NCI-H460 (cell line): Measurements from ENCODE around the gene ANKRD40. TPM values are rescaled to one million over a fixed set of nuclear protein-coding genes. Genes with fewer than 3 reads are reported as not detected.
"Not testable (repeated sequence)": the region's sequence is repeated elsewhere in the genome, so short reads cannot be mapped to it uniquely, and the experiment has no call there.

Experiments used
- DNase-seq: peaks from one replicate; pipeline ENCODE4 v3.0.0-alpha.2; 2016; ENCODE audit warnings: low read depth; ENCODE audit errors: extremely low read depth
- total RNA-seq: library from RNA; depleted of rRNA; stranded (reverse); fragments of >200 nt; shearing (Covaris generic); gene quantifications from 2 replicates; pipeline ENCODE4 v1.2.3, GENCODE V29; 2014

The ANKRD40 gene
- total RNA-seq, 1 experiment from 2014 or later, result 54.5 TPM

DNA sequence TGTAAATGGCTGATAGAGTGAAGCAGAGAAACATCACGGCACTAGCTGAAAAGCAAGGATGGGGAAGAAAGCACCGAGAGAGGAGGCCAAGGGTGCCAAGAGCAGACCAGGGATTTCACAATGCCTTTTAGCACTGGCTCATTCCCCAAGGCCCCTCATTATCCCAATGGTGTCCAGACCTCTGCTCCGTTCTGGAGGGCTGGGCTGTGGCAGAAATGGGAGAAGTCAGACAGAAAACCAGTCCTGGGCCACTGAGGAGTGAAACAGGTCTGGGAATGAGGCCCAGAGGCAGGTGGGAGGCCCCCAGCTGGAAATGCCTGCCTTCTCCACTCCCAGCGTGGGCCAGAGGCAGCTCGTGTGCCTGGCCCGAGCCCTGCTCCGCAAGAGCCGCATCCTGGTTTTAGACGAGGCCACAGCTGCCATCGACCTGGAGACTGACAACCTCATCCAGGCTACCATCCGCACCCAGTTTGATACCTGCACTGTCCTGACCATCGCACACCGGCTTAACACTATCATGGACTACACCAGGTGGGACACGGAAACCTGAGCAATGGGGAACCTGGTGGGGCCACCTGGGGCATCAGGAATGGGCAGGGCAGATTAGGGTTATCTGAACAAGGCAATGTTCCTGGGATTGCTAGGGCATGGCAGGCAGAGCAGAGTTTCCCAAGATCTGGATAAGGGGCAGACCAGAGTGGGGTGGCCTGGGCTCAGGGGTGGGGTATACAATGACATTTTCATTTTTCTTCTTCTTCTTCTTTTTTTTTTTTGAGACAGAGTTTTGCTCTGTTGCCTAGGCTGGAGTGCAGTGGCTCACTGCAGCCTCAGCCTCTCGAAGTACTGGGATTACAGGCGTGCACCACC is 20.3 kb downstream of the ANKRD40 start:
- DNase-seq, result no peak

DNA sequence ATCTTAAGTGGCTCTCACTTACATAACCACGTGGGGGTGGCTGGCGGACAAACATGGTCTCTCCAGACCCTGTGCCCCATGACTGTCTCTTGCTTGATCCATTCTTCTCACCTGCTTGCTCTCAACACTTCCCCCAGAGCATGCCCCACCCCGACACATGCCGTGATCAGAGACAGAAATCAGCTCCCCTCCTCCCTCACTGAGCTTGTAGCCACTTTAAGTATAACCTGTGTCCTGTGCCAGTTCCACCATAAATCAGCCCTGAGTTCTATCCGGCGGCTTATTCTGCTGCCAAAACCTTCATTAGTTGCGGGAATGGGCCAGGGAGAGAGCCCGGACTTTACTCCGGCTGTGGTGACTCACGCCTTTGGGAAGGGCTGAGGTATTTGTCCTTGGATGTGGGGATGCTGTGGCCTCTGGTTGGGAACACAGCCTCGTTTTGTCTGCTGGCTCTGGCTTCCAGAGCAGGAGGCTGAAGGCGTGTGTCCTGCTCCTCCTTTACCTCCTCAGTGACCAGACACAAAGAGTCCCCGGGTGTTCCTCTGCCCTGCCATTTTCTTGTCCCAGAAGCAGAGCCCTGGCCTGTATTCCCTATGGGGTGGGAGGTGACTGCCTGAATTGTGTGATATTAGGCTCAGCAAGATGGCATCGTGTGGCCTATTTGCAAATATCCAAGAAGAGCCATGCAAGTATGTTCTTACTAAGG is 21.1 kb downstream of the ANKRD40 start:
- no peak for DNase-seq

DNA sequence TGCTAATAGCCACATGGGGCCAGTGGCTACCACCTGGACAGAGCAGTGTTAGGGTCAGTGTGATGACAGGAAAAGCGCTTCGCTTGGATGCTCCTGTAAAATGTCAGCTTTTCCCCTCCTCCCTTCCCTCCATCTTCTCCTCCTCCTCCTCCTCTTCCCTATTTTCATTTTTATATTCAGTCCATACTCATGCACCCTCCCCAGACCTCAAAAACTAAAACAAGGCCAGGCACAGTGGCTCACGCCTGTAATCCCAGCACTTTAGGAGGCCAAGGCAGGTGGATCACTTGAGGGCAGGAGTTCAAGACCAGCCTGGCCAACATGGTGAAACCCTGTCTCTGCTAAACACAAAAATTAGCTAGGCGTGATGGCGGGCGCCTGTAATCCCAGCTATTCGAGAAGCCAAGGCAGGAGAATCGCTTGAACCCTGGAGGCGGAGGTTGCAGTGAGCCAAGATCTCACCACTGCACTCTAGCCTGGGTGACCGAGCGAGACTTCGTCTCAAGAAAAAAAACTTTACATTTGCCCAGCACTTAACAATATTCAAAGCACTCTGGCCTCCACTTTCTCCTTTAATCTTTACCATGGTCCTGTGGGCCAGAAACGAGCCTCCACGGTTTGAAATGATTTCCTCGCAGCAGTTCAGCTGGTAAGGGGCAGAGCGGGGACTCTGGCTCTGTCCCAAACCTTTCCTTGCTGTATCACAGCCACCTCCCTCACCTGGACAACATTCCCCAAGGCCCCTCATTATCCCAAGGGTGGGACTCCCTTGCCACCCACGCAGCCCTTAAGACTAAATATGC is 21.8 kb downstream of the ANKRD40 start:
- DNase-seq, result no peak

DNA sequence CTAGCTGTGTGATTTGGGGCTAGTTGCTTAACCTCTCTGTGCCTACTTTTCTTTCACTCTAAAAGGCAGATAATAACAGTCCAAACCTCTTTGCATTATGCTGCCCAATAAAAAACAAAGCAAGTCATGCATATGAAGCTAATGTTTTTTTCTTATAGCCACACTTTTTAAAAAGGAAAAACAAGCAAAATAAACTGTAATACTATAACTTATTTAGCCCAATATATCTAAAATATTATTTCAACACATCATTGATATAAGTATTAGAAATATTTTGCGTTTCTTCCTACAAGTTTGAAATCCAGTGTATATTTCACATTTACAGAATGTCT is 22.4 kb downstream of the ANKRD40 start:
- no peak for DNase-seq

DNA sequence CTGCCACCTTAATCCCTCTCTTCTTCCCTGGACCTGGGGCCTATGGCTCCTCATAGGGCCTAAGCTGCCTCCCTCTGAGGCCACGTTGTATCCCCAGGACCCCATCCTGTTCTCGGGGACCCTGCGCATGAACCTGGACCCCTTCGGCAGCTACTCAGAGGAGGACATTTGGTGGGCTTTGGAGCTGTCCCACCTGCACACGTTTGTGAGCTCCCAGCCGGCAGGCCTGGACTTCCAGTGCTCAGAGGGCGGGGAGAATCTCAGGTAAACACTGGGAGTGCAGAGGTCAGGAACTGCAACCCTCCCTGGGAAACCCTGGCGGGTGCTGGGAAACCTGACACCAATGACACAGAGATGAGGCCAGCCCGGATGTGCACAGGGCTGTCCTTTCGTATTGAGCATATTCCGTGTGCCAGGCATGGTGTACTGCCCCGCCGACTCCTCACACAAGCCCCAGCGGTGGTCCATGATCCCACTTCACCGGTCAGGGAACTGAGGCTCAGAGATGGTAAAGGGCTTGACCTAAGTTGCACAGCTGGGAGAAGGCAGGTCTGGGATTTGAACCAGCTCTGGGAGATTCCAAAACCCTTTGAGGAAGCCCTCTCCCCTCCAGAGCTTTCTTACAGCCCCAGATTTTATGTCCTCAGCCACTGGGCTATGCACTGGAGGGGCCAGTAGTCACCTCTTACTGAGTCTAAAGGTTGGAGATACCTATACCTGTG is 22.9 kb downstream of the ANKRD40 start:
- DNase-seq, result no peak

DNA sequence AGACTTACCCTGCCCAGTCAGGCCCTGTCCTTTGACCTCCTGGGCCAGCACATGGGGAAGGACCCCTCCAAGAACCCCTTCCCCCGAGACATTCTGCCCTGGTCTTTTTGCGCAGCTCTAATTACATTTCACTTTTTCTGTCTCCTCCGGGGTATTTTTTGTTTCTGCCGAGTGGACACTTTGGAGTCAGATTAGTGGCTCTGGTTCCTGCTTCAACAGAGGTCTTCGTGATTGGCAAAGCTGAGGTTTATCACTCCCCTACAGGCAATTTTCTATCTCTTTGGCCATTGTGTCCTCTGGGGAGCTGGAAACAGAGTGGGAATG is 23.5 kb downstream of the ANKRD40 start:
- no peak for DNase-seq

DNA sequence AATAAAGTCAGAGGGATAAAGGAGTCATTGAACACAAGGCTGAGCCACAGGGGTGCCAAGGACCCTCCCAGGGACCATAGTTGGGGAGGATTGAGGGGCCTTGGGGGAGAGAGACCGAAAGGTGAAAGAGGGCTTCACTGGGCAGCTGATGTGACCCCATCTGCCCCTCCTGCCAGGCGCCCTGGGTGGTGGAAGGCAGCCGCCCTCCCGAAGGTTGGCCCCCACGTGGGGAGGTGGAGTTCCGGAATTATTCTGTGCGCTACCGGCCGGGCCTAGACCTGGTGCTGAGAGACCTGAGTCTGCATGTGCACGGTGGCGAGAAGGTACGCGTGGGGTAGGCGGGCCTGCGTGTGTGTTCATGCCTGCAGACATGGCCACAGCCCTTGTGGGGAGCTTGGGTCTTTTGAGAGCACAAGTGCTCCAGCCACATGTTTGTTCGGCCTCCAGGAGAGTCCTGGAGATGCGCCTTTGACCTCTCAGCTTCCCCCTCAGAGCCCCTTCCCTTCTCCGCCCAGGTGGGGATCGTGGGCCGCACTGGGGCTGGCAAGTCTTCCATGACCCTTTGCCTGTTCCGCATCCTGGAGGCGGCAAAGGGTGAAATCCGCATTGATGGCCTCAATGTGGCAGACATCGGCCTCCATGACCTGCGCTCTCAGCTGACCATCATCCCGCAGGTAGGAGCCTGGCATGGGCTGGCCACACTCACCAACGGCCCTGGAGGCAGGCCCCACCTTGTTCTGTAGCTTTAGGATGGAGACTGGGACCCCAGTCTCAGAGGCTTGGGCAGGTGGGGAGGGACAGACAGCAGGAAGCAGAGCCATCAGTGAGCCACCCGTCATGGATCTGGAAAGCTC is 24.1 kb downstream of the ANKRD40 start:
- no peak for DNase-seq

DNA sequence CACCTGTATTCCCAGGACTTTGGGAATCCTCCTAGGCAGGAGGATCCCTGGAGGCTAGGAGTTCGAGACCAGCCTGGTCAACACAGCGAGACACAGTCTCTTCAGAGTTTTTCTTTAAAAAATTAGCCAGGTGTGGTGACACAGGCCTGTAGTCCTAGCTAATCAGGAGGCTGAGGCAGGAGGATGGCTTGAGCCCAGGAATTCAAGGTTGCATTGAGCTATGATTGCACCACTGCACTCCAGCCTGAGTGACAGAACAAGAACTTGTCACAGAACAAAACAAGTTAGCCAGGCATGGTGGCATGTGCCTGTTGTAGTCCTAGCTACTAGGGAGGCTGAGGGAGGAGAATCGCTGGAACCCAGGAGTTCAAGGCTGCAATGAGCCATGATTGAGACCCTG is 24.8 kb downstream of the ANKRD40 start:
- no peak for DNase-seq

DNA sequence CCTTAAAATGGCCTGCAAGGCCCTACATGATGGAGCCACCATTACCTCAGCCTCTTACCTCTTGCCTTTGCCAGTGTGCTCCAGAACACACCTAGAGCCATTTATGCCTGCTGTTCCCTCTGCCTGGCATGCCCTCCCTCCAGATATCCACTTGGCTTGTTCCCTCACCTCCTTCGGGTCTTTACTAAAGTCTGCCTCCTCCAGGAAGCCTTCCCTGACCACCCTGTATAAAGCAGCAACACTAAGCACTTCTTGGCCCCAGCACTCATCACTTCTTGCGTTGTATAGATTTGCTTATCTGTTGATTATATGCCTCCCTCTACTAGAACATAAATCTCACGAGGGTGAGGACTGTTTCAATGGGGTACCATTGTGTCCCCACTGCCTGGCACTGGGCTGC is 25.3 kb downstream of the ANKRD40 start:
- DNase-seq, result no peak

DNA sequence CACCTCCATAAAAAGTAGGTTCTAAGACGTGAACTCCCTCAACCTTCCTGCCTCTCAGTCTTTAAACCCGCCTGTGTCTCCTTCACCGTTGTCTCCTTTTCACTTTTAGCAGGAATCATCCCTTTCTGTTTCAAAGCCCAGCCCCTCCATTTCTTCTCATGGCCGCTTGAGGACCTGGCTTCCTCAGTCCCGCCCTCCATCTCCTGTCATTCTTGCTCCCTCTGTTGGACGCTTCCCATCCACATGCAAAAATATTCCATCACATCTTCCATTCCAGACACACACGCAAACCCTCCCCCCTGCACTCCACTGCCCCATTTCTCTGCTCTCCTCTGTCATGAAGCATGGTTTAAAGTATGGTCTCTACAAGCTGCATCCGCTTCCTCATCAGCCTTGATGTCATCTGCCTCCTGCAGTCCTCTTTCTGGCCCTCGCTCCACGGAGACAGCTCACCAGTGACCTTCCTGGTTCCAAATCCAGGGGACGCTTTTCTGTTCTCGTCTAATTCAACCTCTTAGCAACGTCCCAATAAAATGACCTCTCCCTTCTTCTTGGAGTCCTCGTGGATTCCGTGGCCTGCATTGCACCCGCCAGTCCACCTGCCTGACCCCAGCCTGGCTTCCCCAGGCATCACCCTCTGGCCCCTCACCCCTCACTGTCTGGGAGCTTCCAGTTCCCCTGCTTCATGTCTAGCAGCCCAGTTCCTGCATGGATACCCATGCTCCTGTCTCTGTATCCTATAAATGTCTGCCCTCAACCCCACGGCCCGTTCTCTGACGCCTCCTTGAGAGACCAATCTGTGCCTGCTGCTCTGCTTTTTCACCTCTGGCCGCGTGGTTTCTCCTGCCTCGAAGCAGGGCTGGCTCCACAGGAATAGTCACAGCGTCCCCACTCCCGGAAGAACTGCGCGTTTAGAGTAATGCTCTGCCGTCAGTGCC is 26.2 kb downstream of the ANKRD40 start:
- peak; percentile 83 for DNase-seq

DNA sequence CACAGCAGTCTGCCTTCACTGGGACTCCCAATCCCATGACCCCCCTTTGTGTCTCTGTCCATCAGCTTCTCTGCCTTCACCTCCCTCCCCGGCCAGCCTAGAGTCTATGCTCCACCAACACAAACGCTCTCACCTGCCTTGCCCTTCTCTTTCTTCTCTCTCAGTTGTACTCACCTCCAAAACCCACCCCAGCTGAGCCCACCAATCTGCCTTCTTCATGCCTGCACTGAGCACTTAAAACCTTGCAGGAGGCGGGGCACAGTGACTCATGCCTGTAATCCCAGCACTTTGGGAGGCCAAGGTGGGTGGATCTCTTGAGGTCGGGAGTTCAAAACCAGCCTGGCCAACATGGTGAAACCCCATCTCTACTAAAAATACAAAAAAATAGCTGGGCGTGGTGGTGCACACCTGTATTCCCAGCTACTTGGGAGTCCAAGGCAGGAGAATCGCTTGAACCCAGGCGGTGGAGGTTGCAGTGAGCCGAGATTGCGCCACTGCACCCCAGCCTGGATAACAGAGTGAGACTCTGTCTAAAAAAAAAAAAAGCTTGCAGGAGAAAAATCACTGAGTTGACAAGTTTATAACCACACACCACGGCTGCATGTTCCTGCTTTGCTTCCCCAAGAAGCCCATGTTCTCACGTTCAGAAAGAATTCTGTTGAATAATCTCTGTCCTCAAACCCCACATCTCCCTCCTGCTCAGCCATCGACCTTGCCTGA is 27.0 kb downstream of the ANKRD40 start:
- not testable (repeated sequence) for DNase-seq

DNA sequence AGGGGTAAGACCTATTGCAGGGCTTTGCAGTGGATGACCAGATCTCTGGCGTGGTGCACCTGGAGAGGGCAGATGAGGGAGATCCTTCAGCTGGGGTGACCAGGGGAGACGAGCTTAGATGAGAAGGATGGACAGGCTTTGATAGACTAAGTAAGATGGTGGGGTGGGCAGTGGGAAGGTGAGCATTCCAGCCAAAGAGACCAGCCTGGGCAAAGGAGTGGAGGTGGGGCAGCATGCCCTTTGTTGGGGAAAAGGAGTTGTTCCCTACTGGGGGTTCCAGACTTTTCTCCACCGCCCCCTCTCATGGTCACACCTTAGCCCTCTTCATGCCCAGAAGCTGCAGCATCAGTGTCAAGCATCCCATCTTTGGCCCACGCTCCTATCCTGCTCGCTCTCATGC is 27.6 kb downstream of the ANKRD40 start:
- no peak for DNase-seq

DNA sequence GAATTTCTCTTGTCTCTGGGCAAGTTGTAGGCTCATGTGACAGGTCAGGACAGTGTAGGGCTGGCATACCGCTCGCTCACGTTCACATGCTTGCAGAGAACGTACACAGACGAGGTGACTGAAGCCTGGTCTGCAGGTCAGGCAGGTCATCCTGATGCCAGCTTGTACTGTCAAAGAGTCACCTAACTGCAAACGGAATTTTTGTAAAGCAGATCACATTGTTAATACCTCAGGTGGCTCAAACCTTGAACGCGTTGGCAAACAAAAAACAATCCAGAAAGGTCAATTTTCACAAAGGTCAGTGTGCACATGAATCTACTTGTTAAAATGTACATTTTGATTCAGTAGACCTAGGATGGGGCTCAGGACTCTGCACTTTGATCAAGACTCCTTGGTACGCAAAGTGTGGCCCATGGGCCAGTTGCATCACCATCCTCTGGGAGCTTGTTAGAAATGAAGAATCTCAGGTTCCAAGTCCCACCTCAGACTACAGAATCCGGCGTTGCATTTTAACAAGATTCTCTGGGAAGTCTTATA is 28.6 kb downstream of the ANKRD40 start:
- no peak for DNase-seq

DNA sequence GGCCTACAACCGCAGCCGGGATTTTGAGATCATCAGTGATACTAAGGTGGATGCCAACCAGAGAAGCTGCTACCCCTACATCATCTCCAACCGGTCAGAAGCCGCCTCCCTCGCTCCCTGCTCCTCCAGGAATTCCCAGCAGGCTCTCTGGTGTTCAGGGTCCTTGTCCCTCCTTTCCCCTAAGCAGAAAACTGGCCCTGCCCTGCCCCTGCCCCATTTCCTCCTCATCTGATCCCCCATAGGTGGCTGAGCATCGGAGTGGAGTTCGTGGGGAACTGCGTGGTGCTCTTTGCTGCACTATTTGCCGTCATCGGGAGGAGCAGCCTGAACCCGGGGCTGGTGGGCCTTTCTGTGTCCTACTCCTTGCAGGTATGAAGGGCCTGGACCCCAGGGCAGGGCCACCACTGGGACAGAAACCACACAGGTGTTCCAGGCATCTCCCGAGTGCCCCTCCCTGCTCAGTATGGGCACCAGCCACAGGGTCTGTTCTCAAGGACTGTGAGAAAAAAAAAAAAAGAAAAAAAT is 29.8 kb downstream of the ANKRD40 start:
- no peak for DNase-seq

DNA sequence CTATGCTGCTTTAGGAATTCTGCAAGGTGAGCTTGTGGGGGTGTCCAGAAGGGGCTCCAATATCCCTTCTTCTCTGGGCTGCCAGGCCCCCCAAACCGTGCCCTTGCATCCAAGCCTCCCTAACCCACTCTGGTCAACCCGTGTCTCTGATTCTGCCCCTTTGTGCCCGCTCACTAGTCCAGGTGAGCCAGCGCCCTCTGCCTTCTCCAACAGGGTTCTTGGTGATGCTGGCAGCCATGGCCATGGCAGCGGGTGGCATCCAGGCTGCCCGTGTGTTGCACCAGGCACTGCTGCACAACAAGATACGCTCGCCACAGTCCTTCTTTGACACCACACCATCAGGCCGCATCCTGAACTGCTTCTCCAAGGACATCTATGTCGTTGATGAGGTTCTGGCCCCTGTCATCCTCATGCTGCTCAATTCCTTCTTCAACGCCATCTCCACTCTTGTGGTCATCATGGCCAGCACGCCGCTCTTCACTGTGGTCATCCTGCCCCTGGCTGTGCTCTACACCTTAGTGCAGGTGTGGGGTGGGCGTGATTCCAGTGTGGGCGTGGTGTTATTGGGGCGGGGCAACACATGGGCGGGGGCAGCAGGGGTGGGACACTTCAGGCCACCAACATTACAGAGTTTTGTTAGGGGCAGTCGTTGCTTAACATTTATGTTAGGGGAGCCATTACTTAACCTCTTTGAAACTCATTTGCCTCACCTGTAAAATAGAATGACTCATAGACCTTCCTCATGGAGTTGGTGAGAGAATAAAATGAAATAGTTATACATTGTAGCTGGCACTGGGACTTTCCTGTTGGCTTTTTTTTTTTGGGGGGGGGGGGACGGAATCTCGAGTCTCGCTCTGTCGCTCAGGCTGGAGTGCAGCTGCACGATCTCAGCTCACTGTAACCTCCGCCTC is 31.4 kb downstream of the ANKRD40 start:
- DNase-seq, result no peak

DNA sequence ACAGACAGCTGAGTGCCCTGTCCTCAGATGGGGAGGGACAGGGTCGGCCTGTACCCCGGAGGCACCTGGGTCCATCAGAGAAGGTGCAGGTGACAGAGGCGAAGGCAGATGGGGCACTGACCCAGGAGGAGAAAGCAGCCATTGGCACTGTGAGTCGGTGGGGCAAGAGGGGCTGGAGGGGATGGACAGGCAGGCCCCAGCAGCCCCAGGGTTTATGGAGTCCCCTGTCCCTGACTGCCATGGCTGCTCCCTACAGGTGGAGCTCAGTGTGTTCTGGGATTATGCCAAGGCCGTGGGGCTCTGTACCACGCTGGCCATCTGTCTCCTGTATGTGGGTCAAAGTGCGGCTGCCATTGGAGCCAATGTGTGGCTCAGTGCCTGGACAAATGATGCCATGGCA is 32.1 kb downstream of the ANKRD40 start:
- DNase-seq, result no peak

DNA sequence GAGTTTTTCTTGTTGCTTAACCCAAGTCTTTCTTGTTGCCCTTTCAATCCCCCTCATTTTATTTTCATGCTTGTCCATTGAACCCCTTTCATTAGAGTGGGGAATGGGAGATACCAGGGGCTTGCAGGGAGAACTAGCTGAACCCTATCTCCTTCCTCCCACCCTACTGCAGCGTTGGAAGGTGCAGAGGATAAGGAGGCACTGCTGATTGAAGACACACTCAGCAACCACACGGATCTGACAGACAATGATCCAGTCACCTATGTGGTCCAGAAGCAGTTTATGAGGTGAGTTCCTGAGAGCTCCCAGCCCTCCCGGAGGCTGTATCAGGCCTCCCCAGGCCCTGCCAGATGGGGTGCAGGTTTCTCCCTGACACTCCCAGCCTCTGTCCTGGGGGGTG is 32.5 kb downstream of the ANKRD40 start:
- no peak for DNase-seq
